HepG2 (cell line): ENCODE results near the gene GCN1. TPM values are rescaled to one million over a fixed set of nuclear protein-coding genes. Genes with fewer than 3 reads are reported as not detected.

Source experiments
- AHR ChIP-seq: IDR thresholded peaks from 2 replicates; pipeline ENCODE4 v1.6.1; 2018; ENCODE audit warnings: missing genetic modification reagents, missing compliant biosample characterization
- AKAP8 ChIP-seq: sonication (generic); formaldehyde crosslinking; IDR thresholded peaks from 2 replicates; pipeline ENCODE4 v1.5.1; 2020; ENCODE audit warnings: mild to moderate bottlenecking, missing genetic modification reagents
- CEBPB ChIP-seq: IDR thresholded peaks from 2 replicates; pipeline ENCODE4 v1.6.1; 2011; ENCODE audit warnings: low read depth, low read length, improper control_type of control experiment, borderline replicate concordance
- CREB1 ChIP-seq, 2 experiments: fragments of 450-650 bp in 1 of 2; IDR thresholded peaks; 2 replicates each; pipeline ENCODE4 v1.6.1; 2016 to 2017; ENCODE audit warnings: control low read depth in 1 of 2, mild to moderate bottlenecking in 1 of 2, missing compliant biosample characterization in 1 of 2, missing genetic modification characterization in 1 of 2
- ERF ChIP-seq: IDR thresholded peaks from 2 replicates; pipeline ENCODE4 v1.6.1; 2018; ENCODE audit warnings: missing biosample characterization, missing genetic modification reagents
- FLYWCH1 ChIP-seq: sonication (generic); formaldehyde crosslinking; IDR thresholded peaks from 2 replicates; pipeline ENCODE4 v1.8.1; 2023; ENCODE audit warnings: mild to moderate bottlenecking, missing genetic modification reagents
- FUBP1 ChIP-seq: sonication (generic); formaldehyde crosslinking; IDR thresholded peaks from 2 replicates; pipeline ENCODE4 v1.5.1; 2020; ENCODE audit warnings: missing genetic modification reagents, mild to moderate bottlenecking, borderline replicate concordance
- KAT2B ChIP-seq: fragments of 150-350 bp; IDR thresholded peaks from 2 replicates; pipeline ENCODE4 v1.6.1; 2014; ENCODE audit warnings: low read depth, low read length, borderline replicate concordance
- MIER2 ChIP-seq: IDR thresholded peaks from 2 replicates; pipeline ENCODE4 v1.6.1; 2016; ENCODE audit warnings: missing biosample characterization, missing genetic modification reagents
- PRMT3 ChIP-seq: sonication (generic); formaldehyde crosslinking; IDR thresholded peaks from 2 replicates; pipeline ENCODE4 v1.8.1; 2022; ENCODE audit warnings: low read depth, mild to moderate bottlenecking, moderate library complexity, missing genetic modification reagents, borderline replicate concordance
- RNF2 ChIP-seq: fragments of 450-650 bp; conservative IDR thresholded peaks from 2 replicates; pipeline ENCODE4 v1.6.1; 2016; ENCODE audit warnings: low read depth
- RNF219 ChIP-seq: sonication (generic); formaldehyde crosslinking; IDR thresholded peaks from 2 replicates; pipeline ENCODE4 v1.5.0; 2020; ENCODE audit warnings: mild to moderate bottlenecking, missing genetic modification reagents
- SRSF9 ChIP-seq: fragments of 200-400 bp; formaldehyde crosslinking; IDR thresholded peaks from 2 replicates; pipeline ENCODE4 v1.6.1; 2018; ENCODE audit warnings: borderline replicate concordance, mild to moderate bottlenecking, low read depth, low read length; ENCODE audit not compliant: insufficient read depth, poor library complexity, severe bottlenecking
- ZIK1 ChIP-seq: sonication (generic); formaldehyde crosslinking; IDR thresholded peaks from 2 replicates; pipeline ENCODE4 v1.5.0; 2020; ENCODE audit warnings: mild to moderate bottlenecking, low read depth, missing genetic modification reagents, borderline replicate concordance
- ZNF205 ChIP-seq: IDR thresholded peaks from 2 replicates; pipeline ENCODE4 v1.6.1; 2018; ENCODE audit warnings: missing biosample characterization, missing genetic modification reagents
- ZNF614 ChIP-seq: IDR thresholded peaks from 2 replicates; pipeline ENCODE4 v1.6.1; 2018; ENCODE audit warnings: missing biosample characterization, missing genetic modification reagents, inconsistent platforms, borderline replicate concordance
- ZNF672 ChIP-seq: sonication (generic); formaldehyde crosslinking; IDR thresholded peaks from 2 replicates; pipeline ENCODE4 v1.8.1; 2022; ENCODE audit warnings: missing genetic modification reagents
- ZNF790 ChIP-seq: sonication (generic); formaldehyde crosslinking; IDR thresholded peaks from 2 replicates; pipeline ENCODE4 v1.8.0; 2022; ENCODE audit warnings: missing genetic modification reagents, mild to moderate bottlenecking, borderline replicate concordance
- polyA plus RNA-seq, 8 experiments: library from polyadenylated mRNA; depleted of rRNA in 3 of 8; stranded (reverse) in 7 of 8; unstranded in 1 of 8; fragments of >200 nt; fragmentation: Illumina TruSeq in 4 of 8; extraction: Trizol in 4 of 8; gene quantifications; 2 replicates each; pipeline versions ENCODE4 v1.2.1 to v1.2.3, GENCODE V29; 2011 to 2016; ENCODE audit warnings: low read depth in 4 of 8, missing spikeins in 1 of 8, mixed read lengths in 1 of 8; ENCODE audit not compliant: insufficient read depth in 1 of 8
- total RNA-seq, 5 experiments: library from RNA; depleted of rRNA; stranded (reverse); fragments of >200 nt; fragmentation: Illumina TruSeq; extraction: Trizol; gene quantifications; 2 replicates each; pipeline ENCODE4 v1.2.3, GENCODE V29; 2016; ENCODE audit warnings: low read depth in 1 of 5
- TF ChIP-seq, protein P1 (sequence below): sonication (generic); formaldehyde crosslinking; IDR thresholded peaks from 2 replicates; pipeline ENCODE4 v1.4.0; 2020; ENCODE audit warnings: mild to moderate bottlenecking, missing genetic modification reagents, borderline replicate concordance
- TF ChIP-seq, protein P2 (sequence below): fragments of 450-650 bp; IDR thresholded peaks from 2 replicates; pipeline ENCODE4 v1.6.1; 2017
- TF ChIP-seq, protein P3 (sequence below): sonication (generic); formaldehyde crosslinking; IDR thresholded peaks from 2 replicates; pipeline ENCODE4 v1.5.0; 2020; ENCODE audit warnings: missing genetic modification reagents, mild to moderate bottlenecking, borderline replicate concordance

GCN1 gene
- total and polyA plus RNA-seq, 2 of the 13 experiments (the other 11 are each of a cell fraction or from before 2014, with no cell fraction given): 58.2 to 83.0 TPM

DNA sequence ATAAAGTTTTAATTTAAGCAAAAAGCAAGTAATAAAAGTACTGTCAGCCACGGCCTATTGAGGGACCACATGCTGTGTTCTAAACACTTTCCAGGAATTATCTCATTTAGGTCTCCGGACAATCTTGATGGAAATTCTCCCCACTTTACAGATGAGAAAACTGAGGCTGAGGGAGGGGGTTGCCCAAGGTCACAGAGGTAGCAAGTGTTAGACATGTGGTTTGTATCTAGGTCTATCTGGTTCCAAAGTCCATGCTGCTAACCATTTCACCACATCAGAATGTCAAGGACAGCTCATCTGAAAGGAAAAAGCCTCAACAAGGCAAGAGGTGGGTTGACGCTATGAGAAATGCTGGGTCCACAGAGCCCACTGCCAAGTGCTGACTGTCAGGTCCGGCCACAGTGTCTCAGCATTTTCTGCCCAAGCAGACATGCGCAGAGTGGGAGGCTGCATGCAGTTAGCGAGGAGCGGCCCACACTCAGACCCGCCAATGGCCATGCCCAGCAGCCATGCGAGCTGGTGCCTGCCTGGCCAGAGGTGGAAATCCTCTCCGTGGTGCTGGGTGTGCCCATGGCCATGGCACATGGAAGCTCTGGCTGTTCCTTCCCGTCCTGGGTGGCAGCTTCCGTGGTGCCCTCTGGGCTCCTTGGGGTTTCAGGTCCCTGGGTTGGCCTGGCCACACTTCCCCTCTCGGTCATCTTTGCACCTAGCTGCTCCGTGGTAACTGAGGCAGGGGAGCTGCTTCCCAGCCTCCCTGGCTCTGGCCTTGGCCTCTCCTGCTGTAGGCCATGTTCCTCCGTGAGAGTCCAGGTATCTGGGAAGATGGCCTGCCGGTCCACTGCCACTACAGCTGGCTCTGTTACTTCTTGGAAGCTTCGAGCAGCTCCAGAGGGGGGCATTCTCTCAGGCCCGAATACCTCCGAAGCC is 24.4 kb upstream of the GCN1 start (continued):
- TF ChIP-seq FUBP1 (CRISPR knock-in tag) (no peak), ZIK1 (CRISPR knock-in tag) (no peak), CREB1 (IDR thresholded peaks at IDR 0.05) (no peak), CREB1 (CRISPR knock-in tag; IDR thresholded peaks at IDR 0.05) (no peak), RNF2 (no peak), AKAP8 (0 out of 2 replicates have a peak, but pooled peaks have one; percentile 33), PRMT3 (no peak), ZNF205 (CRISPR knock-in tag) (no peak), CEBPB (peak; percentile 39; the same call in 1 of the 2 replicates), MIER2 (no peak), ZNF614 (CRISPR knock-in tag) (no peak), SRSF9 (no peak), ZNF790 (CRISPR knock-in tag) (no peak), ERF (no peak), AHR (CRISPR knock-in tag) (no peak), FLYWCH1 (CRISPR knock-in tag) (no peak), KAT2B (no peak), ZNF672 (CRISPR knock-in tag) (no peak), RNF219 (CRISPR knock-in tag) (no peak)
- TF ChIP-seq, protein P1, sequence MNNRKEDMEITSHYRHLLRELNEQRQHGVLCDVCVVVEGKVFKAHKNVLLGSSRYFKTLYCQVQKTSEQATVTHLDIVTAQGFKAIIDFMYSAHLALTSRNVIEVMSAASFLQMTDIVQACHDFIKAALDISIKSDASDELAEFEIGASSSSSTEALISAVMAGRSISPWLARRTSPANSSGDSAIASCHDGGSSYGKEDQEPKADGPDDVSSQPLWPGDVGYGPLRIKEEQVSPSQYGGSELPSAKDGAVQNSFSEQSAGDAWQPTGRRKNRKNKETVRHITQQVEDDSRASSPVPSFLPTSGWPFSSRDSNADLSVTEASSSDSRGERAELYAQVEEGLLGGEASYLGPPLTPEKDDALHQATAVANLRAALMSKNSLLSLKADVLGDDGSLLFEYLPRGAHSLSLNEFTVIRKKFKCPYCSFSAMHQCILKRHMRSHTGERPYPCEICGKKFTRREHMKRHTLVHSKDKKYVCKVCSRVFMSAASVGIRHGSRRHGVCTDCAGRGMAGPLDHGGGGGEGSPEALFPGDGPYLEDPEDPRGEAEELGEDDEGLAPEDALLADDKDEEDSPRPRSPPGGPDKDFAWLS (CRISPR knock-in tag): no peak
- TF ChIP-seq, protein P2, sequence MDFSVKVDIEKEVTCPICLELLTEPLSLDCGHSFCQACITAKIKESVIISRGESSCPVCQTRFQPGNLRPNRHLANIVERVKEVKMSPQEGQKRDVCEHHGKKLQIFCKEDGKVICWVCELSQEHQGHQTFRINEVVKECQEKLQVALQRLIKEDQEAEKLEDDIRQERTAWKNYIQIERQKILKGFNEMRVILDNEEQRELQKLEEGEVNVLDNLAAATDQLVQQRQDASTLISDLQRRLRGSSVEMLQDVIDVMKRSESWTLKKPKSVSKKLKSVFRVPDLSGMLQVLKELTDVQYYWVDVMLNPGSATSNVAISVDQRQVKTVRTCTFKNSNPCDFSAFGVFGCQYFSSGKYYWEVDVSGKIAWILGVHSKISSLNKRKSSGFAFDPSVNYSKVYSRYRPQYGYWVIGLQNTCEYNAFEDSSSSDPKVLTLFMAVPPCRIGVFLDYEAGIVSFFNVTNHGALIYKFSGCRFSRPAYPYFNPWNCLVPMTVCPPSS: no peak
- TF ChIP-seq, protein P3, sequence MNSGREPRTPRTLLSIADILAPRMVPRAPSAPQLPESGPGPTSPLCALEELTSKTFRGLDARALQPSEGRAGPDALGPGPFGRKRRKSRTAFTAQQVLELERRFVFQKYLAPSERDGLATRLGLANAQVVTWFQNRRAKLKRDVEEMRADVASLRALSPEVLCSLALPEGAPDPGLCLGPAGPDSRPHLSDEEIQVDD (CRISPR knock-in tag): no peak
